HUES6 (cell line): ENCODE measurements around the gene GABRG3.

Experiments
- H3K27ac ChIP-seq: 2 replicates; pipeline ENCODE4 v1.7.0; 2013; ENCODE audit warnings: low read depth, mild to moderate bottlenecking, low read length, inconsistent platforms
- H3K27me3 ChIP-seq: 2 replicates; pipeline ENCODE4 v1.6.1; 2013; ENCODE audit warnings: low read length; ENCODE audit not compliant: control insufficient read depth, insufficient read depth
- H3K36me3 ChIP-seq: 2 replicates; pipeline ENCODE4 v1.6.1; 2013; ENCODE audit warnings: low read length; ENCODE audit not compliant: control insufficient read depth, insufficient read depth
- H3K4me1 ChIP-seq: 2 replicates; pipeline ENCODE4 v1.6.1; 2013; ENCODE audit warnings: low read length; ENCODE audit not compliant: control insufficient read depth, insufficient read depth
- H3K4me3 ChIP-seq: 2 replicates; pipeline ENCODE4 v1.5.1; 2013; ENCODE audit warnings: low read depth, low read length
- H3K9ac ChIP-seq: one replicate; pipeline ENCODE4 v1.6.1; 2013; ENCODE audit warnings: mild to moderate bottlenecking, low read length
- H3K9me3 ChIP-seq: 2 replicates; pipeline ENCODE4 v1.6.1; 2013; ENCODE audit warnings: low read depth, low read length; ENCODE audit not compliant: control insufficient read depth, insufficient read depth

The GABRG3 gene

DNA sequence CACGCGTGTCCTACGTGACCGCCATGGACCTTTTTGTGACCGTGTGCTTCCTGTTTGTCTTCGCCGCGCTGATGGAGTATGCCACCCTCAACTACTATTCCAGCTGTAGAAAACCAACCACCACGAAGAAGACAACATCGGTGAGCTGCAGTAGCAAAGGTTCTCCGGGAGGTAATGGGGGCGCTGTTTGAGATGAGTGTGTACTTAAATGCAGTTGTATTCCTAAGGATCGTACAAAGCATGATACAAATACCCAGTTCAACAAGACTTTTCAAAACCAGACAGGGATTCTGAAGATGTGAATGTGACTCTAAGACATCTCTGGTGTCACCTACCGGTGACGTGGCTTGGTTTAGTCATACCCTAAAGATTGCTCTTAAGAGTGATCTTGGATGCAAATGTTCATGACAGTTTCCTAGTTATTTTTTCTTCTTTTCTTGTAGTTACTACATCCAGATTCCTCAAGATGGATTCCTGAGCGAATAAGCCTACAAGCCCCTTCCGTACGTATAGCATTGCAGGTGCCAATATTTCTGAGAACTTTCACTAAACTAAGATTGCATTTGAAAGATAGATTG is 556.6 kb downstream of the GABRG3 start:
- no peaks in the 10 kb centered on the region for H3K4me1 ChIP-seq
- no peaks in the 10 kb centered on the region for H3K27me3 ChIP-seq
- no peaks in the 10 kb centered on the region for H3K36me3 ChIP-seq
- no peak overlapping the region for H3K4me3 ChIP-seq
- 0 out of 2 replicates have a peak, but pooled peaks cover 3% of the 10 kb centered on the region for H3K9me3 ChIP-seq
- H3K9ac ChIP-seq: no peak overlapping the region
- H3K27ac ChIP-seq: no peak overlapping the region

DNA sequence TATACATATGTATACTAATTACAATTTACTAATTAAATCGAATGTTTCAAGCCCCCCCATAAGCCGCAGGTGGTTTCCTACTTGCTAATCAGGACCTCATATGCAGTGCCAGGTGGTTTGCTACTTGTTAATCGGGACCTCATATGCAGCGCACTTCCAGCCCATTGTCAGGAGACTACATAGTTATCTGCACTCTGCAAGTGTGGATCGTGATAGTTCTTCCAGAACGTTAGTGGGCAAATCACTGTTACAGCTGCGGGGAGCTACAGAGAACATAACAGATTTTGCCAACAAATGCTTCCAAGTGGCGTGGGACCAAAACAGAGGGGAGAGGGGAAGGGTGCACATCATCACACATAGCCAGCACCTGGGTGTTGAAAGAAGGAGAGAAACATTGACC is 558.4 kb downstream of the GABRG3 start:
- no peak overlapping the region for H3K27ac ChIP-seq
- no peak overlapping the region for H3K9ac ChIP-seq
- H3K9me3 ChIP-seq: 0 out of 2 replicates have a peak, but pooled peaks cover 3% of the 10 kb centered on the region
- no peak overlapping the region for H3K4me3 ChIP-seq
- no peaks in the 10 kb centered on the region for H3K4me1 ChIP-seq
- H3K27me3 ChIP-seq: no peaks in the 10 kb centered on the region
- H3K36me3 ChIP-seq: no peaks in the 10 kb centered on the region

GRCh38 chr15:27530994-27531393 is 560.0 kb downstream of the GABRG3 start:
- Histone ChIP-seq H3K36me3 (no peaks in the 10 kb centered on the region), H3K27ac (no peak overlapping the region), H3K9ac (no peak overlapping the region), H3K27me3 (no peaks in the 10 kb centered on the region), H3K4me3 (no peak overlapping the region), H3K4me1 (no peaks in the 10 kb centered on the region), H3K9me3 (no peaks in the 10 kb centered on the region)

GRCh38 chr15:27532358-27532757 is 561.4 kb downstream of the GABRG3 start:
- Histone ChIP-seq H3K36me3 (no peaks in the 10 kb centered on the region), H3K9me3 (no peaks in the 10 kb centered on the region), H3K27ac (no peak overlapping the region), H3K9ac (no peak overlapping the region), H3K27me3 (no peaks in the 10 kb centered on the region), H3K4me1 (no peaks in the 10 kb centered on the region), H3K4me3 (no peak overlapping the region)

DNA sequence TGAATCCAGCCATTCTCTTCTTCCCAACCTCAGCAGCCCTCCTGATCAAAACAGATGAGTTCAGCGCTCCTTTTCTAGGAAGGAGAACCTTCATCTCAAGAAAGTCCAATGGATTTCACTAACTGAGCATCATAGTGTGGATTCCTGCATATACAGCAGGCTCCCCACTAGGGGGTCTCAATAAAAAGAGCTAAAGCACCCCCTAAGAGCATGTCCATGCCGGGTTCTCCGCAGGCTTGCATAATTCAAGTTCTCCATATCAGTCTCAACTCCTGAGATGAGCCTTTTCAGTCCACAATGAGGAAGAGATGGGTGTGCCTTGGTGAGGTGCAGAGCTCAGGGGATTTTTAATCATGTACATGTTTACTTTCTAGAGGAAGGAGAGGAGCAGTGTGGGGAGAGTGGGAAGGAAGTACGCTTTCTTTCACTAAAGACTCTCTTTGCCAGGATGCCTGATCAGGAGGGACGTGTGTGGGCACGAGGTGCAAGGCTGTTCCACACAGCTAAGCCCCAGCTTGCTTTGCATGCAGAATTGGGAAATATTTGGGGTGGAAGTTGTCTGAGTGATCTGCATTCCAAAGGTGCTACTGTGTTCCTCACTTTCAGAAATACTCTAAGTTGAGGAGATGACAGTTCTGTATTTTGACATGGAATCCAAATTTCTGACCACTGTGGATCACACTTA is 564.6 kb downstream of the GABRG3 start:
- no peak overlapping the region for H3K27ac ChIP-seq
- H3K36me3 ChIP-seq: no peaks in the 10 kb centered on the region
- no peaks in the 10 kb centered on the region; the same call in 1 of the 2 replicates for H3K4me1 ChIP-seq
- no peak overlapping the region for H3K4me3 ChIP-seq
- no peaks in the 10 kb centered on the region for H3K27me3 ChIP-seq
- H3K9me3 ChIP-seq: no peaks in the 10 kb centered on the region
- H3K9ac ChIP-seq: no peak overlapping the region

GRCh38 chr15:27538325-27538724 is 567.3 kb downstream of the GABRG3 start:
- Histone ChIP-seq H3K9ac (no peak overlapping the region), H3K27me3 (no peaks in the 10 kb centered on the region)

GRCh38 chr15:27541581-27541980 is 570.6 kb downstream of the GABRG3 start:
- Histone ChIP-seq H3K9ac (no peak overlapping the region), H3K4me1 (no peaks in the 10 kb centered on the region; the same call in 1 of the 2 replicates), H3K4me3 (no peak overlapping the region), H3K36me3 (no peaks in the 10 kb centered on the region), H3K9me3 (no peaks in the 10 kb centered on the region), H3K27me3 (no peaks in the 10 kb centered on the region), H3K27ac (no peak overlapping the region)

More at GRCh38 chr15:27538325-27538724, 567.3 kb downstream of the GABRG3 start:
- Histone ChIP-seq H3K4me3 (no peak overlapping the region), H3K27ac (no peak overlapping the region), H3K9me3 (no peaks in the 10 kb centered on the region), H3K36me3 (no peaks in the 10 kb centered on the region), H3K4me1 (no peaks in the 10 kb centered on the region; the same call in 1 of the 2 replicates)

- no peak overlapping the region for H3K27ac ChIP-seq
- no peaks in the 10 kb centered on the region for H3K27me3 ChIP-seq
- H3K4me3 ChIP-seq: no peak overlapping the region
- no peaks in the 10 kb centered on the region for H3K4me1 ChIP-seq
- H3K36me3 ChIP-seq: no peaks in the 10 kb centered on the region
- H3K9ac ChIP-seq: no peak overlapping the region
- no peaks in the 10 kb centered on the region for H3K9me3 ChIP-seq
Observed at GRCh38 chr15:27545494-27546255, 574.7 kb downstream of the GABRG3 start.

GRCh38 chr15:27549746-27550145 is 578.8 kb downstream of the GABRG3 start:
- no peaks in the 10 kb centered on the region for H3K36me3 ChIP-seq
- H3K27ac ChIP-seq: no peak overlapping the region
- H3K4me3 ChIP-seq: no peak overlapping the region
- H3K9ac ChIP-seq: no peak overlapping the region
- no peaks in the 10 kb centered on the region for H3K9me3 ChIP-seq
- no peaks in the 10 kb centered on the region for H3K4me1 ChIP-seq
- 0 out of 2 replicates have a peak, but pooled peaks cover 3% of the 10 kb centered on the region for H3K27me3 ChIP-seq

DNA sequence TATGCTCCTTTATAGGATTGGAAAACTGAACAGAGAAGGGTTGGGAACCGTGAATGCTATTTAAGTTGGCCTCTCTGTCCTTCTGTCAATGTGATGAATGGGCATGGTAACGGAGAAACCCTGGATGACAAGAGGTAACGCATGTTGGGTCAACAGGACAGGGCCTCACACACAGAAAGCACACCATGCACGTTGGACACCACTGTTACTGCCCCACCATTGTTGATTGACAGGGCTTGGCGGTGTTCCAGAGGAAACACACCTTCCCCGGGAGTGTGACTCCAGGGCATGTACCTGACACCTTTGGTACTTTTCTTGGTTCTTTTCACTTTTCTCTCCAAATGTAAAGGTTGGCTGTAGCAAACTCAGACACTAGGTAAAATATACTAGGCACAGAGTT is 579.7 kb downstream of the GABRG3 start:
- no peak overlapping the region for H3K4me3 ChIP-seq
- peaks cover 7% of the 10 kb centered on the region for H3K9me3 ChIP-seq
- no peaks in the 10 kb centered on the region for H3K36me3 ChIP-seq
- no peak overlapping the region for H3K27ac ChIP-seq
- H3K4me1 ChIP-seq: no peaks in the 10 kb centered on the region
- no peak overlapping the region for H3K9ac ChIP-seq
- H3K27me3 ChIP-seq: 0 out of 2 replicates have a peak, but pooled peaks cover 3% of the 10 kb centered on the region

DNA sequence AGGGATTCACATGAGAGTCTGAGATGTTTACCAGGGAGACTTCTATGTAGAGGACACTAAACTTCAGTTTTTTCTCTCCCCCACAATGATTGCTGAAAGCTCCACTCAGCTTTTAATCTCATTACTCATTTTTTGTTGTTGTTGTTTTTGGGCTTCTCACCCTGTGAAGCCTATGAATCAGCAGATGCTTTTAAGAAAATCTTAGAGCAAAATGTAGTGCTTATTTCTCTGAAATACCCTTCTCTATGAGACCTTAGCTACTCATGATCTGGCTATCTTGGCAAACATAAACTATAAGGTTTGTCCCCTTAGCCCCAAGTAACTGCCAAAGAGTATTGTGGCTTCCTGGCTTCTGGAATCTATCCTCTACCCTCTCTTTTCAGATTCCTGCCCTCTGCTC is 590.8 kb downstream of the GABRG3 start:
- Histone ChIP-seq H3K4me1 (no peaks in the 10 kb centered on the region), H3K36me3 (no peaks in the 10 kb centered on the region), H3K27me3 (no peaks in the 10 kb centered on the region), H3K9me3 (peaks cover 15% of the 10 kb centered on the region), H3K9ac (no peak overlapping the region), H3K27ac (no peak overlapping the region), H3K4me3 (no peak overlapping the region)
